ENCODE results near the gene CMC1. TPM values are rescaled to one million over a fixed set of nuclear protein-coding genes. Genes with fewer than 3 reads are reported as not detected.

The CMC1 gene
- total RNA-seq, 3 donors from 2014 or later: 23.7 to 23.9 (median 23.7) TPM

GRCh38 chr3:28345690-28346089 lies 104.3 kb downstream of the CMC1 start:
- no peak for DNase-seq
- Mint-ChIP-seq H3K27me3 (ENCODE audit: low read depth) (no peaks in the 10 kb centered on the region), H3K36me3 (ENCODE audit: insufficient read depth) (no peaks in the 10 kb centered on the region), H3K4me3 (no peak overlapping the region), H3K9me3 (no peaks in the 10 kb centered on the region), H3K4me1 (ENCODE audit: low read depth) (peaks cover 66% of the 10 kb centered on the region)
- ATAC-seq: no peak

GRCh38 chr3:28347374-28348264 lies 106.2 kb downstream of the CMC1 start:
- peaks cover 4% of the 10 kb centered on the region for H3K9me3 Mint-ChIP-seq
- DNase-seq (no peak), ATAC-seq (no peak)
- H3K4me3 Mint-ChIP-seq: peak overlapping the region; percentile 97
- H3K27me3 Mint-ChIP-seq (ENCODE audit: low read depth): no peaks in the 10 kb centered on the region
- H3K36me3 Mint-ChIP-seq (ENCODE audit: insufficient read depth): peaks cover 10% of the 10 kb centered on the region
- peaks cover 59% of the 10 kb centered on the region for H3K4me1 Mint-ChIP-seq (ENCODE audit: low read depth)

GRCh38 chr3:28348265-28348628 lies 106.8 kb downstream of the CMC1 start:
- Mint-ChIP-seq H3K9me3 (peaks cover 4% of the 10 kb centered on the region), H3K27me3 (ENCODE audit: low read depth) (no peaks in the 10 kb centered on the region), H3K4me3 (peak overlapping the region; percentile 97), H3K36me3 (ENCODE audit: insufficient read depth) (peaks cover 10% of the 10 kb centered on the region), H3K4me1 (ENCODE audit: low read depth) (peaks cover 54% of the 10 kb centered on the region)
- DNase-seq (no peak), ATAC-seq (peak; percentile 79)

GRCh38 chr3:28348629-28349468 lies 107.4 kb downstream of the CMC1 start, which contains the start of the genes AZI2 and ZCWPW2:
Gene AZI2, minus strand, starts transcription at chr3:28348824. Its CDS starts 8,207 bp downstream, at chr3:28340617.
Gene ZCWPW2, plus strand, starts transcription at chr3:28348721. Its CDS starts 64,348 bp downstream, at chr3:28413069.
- Mint-ChIP-seq H3K9me3 (peaks cover 9% of the 10 kb centered on the region), H3K4me1 (ENCODE audit: low read depth) (peaks cover 49% of the 10 kb centered on the region), H3K36me3 (ENCODE audit: insufficient read depth) (peaks cover 13% of the 10 kb centered on the region), H3K4me3 (peak within 1 kb of the TSS; percentile 97), H3K27me3 (ENCODE audit: low read depth) (no peaks in the 10 kb centered on the region)
- DNase-seq (peak; percentile 87), ATAC-seq (peak; percentile 92)

- Mint-ChIP-seq H3K4me3 (peak overlapping the region; percentile 97), H3K9me3 (peaks cover 13% of the 10 kb centered on the region), H3K36me3 (ENCODE audit: insufficient read depth) (peaks cover 16% of the 10 kb centered on the region), H3K27me3 (ENCODE audit: low read depth) (no peaks in the 10 kb centered on the region), H3K4me1 (ENCODE audit: low read depth) (peaks cover 49% of the 10 kb centered on the region)
- ATAC-seq (peak in 1 of 2 donors; percentile 1), DNase-seq (no peak)
Observed at GRCh38 chr3:28349469-28350000, 108.1 kb downstream of the CMC1 start.

Other genes starting within 250 kb of the CMC1 start
- not detected for gene ZCWPW2, start 107.1 kb downstream of the CMC1 start, total RNA-seq
- 10 to 100 TPM; 18.7 to 26.2 (median 24.6) TPM for gene AZI2, start 107.2 kb downstream of the CMC1 start, total RNA-seq

Measured in activated T-cell treated with anti-CD3 and anti-CD28 coated beads, Interleukin-2, amount 50 U/mL, for 4 hours (primary cell).